Glutamatergic neuron (in vitro differentiated cells): Measurements from ENCODE around the gene SUB1. TPM values are rescaled to one million over a fixed set of nuclear protein-coding genes. Genes with fewer than 3 reads are reported as not detected.

Experiments used
- DNase-seq: peaks from one replicate; pipeline ENCODE4 v3.0.0; 2022
- H3K27ac Mint-ChIP-seq: one replicate; pipeline ENCODE4 v1.8.0; 2020; ENCODE audit warnings: mild to moderate bottlenecking, mixed read lengths, inconsistent platforms; ENCODE audit not compliant: unreplicated experiment
- H3K27me3 Mint-ChIP-seq: one replicate; pipeline ENCODE4 v1.8.0; 2020; ENCODE audit warnings: mild to moderate bottlenecking, moderate library complexity, mixed read lengths, inconsistent platforms; ENCODE audit not compliant: unreplicated experiment
- H3K36me3 Mint-ChIP-seq: one replicate; pipeline ENCODE4 v1.8.0; 2020; ENCODE audit warnings: mild to moderate bottlenecking, mixed read lengths, inconsistent platforms; ENCODE audit not compliant: unreplicated experiment
- H3K4me1 Mint-ChIP-seq: one replicate; pipeline ENCODE4 v1.8.0; 2020; ENCODE audit warnings: mild to moderate bottlenecking, low read depth, mixed read lengths, inconsistent platforms; ENCODE audit not compliant: unreplicated experiment
- H3K4me3 Mint-ChIP-seq: one replicate; pipeline ENCODE4 v1.8.0; 2020; ENCODE audit warnings: mild to moderate bottlenecking, mixed read lengths, inconsistent platforms; ENCODE audit not compliant: unreplicated experiment
- H3K9me3 Mint-ChIP-seq: one replicate; pipeline ENCODE4 v1.8.0; 2020; ENCODE audit warnings: mild to moderate bottlenecking, moderate library complexity, mixed read lengths, inconsistent platforms; ENCODE audit not compliant: unreplicated experiment
- CTCF ChIP-seq: fragments of 200-600 bp; sonication (generic); IDR thresholded peaks from one replicate; pipeline ENCODE4 v1.5.0; 2021; ENCODE audit not compliant: partially characterized antibody, unreplicated experiment
- total RNA-seq: library from RNA; stranded (reverse); fragmentation: NEBNext Ultra II Directional; extraction: Animal tissue kit (Norgen Biotek cat#: 25700); gene quantifications from one replicate; pipeline ENCODE4 v1.2.1, GENCODE V29; 2021; ENCODE audit not compliant: unreplicated experiment

The SUB1 gene
- total RNA-seq, 1 donor from 2014 or later, result 172 TPM

DNA sequence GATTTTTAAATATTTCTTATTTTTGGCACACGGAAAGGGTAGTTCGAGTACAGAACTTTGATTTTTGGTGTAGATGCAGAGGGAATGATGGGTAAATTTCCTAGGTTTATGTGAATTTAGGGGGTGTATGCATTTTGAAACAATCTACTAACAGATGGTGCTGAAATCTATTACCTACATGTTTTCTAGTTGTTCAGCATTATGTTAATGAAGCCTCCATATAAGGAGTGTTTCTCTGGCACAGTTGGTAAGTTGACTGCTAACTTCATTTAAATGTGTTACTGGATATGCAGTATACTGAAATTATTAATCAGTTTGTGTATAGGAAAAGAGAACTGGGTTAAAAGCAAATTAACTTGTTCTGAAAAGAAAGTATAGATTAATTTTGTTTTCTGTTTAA, 17.5 kb downstream of the SUB1 start:
- peaks cover 2% of the 10 kb centered on the region for H3K27me3 Mint-ChIP-seq

GRCh38 chr5:32604800-32605765, 19.7 kb downstream of the SUB1 start:
- Mint-ChIP-seq H3K36me3 (no peaks in the 10 kb centered on the region), H3K4me1 (peaks cover 10% of the 10 kb centered on the region), H3K4me3 (no peak overlapping the region), H3K27ac (no peak overlapping the region), H3K27me3 (peaks cover 2% of the 10 kb centered on the region), H3K9me3 (peaks cover 2% of the 10 kb centered on the region)
- TF ChIP-seq CTCF, result no peak
- no peak for DNase-seq

More for the DNA sequence above, 17.5 kb downstream of the SUB1 start:
- Mint-ChIP-seq H3K36me3 (no peaks in the 10 kb centered on the region), H3K4me3 (no peak overlapping the region), H3K9me3 (peaks cover 2% of the 10 kb centered on the region), H3K4me1 (peaks cover 10% of the 10 kb centered on the region), H3K27ac (no peak overlapping the region)
- no peak for DNase-seq
- TF ChIP-seq CTCF, result no peak

DNA sequence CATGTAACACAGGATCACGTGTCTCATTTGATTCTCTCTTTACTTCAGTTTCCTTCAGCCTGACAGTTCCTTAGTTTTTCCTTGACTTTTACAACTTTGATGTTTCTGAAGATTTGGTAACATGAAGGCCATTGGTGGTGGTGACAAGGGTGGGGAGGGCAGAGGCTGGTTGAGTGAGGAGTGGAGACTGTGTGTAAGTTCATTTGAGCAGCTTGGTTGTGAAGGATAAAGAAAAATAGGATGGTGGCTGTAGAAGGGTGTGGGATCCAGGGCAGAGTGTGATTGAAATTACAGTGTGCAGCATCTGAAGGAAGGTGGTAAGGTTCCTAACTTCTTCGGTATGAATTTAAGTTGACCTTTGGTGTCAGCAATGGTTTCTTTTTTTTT, 20.4 kb downstream of the SUB1 start:
- TF ChIP-seq CTCF, result no peak
- no peak overlapping the region for H3K4me3 Mint-ChIP-seq
- peaks cover 2% of the 10 kb centered on the region for H3K9me3 Mint-ChIP-seq
- H3K27ac Mint-ChIP-seq, result no peak overlapping the region
- H3K4me1 Mint-ChIP-seq, result peaks cover 10% of the 10 kb centered on the region
- no peak for DNase-seq
- H3K27me3 Mint-ChIP-seq, result peaks cover 2% of the 10 kb centered on the region
- H3K36me3 Mint-ChIP-seq, result no peaks in the 10 kb centered on the region

- Mint-ChIP-seq H3K9me3 (no peaks in the 10 kb centered on the region), H3K4me1 (no peaks in the 10 kb centered on the region), H3K4me3 (no peak overlapping the region), H3K36me3 (no peaks in the 10 kb centered on the region), H3K27me3 (peaks cover 3% of the 10 kb centered on the region), H3K27ac (no peak overlapping the region)
- TF ChIP-seq CTCF, result no peak
- DNase-seq, result no peak
Measured at GRCh38 chr5:32612134-32612888, 27.0 kb downstream of the SUB1 start.
